GM21390 (cell line): Measurements from ENCODE around the gene IRX2.

Experiments
- ATAC-seq: cut with Tn5 transposase; IDR thresholded peaks from one replicate; pipeline ENCODE4 v1.9.1; 2021; ENCODE audit not compliant: unreplicated experiment

The IRX2 gene

DNA sequence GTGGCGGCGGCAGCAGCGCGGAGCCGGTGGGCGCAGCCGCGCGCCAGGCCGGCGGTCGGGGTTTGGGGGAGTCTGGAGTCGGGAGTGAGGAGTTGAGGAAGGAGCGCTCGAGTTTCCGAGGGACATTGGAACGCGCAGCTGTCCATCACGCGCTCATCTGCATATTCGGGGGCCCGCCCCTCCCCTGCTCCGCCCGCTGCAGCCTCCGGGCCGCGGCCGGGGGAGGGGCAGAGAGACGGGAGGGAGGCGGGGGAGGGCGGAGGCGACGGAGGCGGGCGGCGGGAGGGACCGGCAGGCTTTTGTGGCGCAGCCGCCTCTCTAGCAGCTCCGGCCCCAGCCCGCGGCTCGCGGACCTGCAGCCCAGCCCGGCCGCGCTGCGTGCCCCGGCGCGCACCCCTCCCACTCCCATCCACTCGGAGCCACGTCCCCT, at the start of gene IRX2:
Gene IRX2 (minus strand): TSS at position 86 of the 430 bp plus-strand sequence. CDS start 264 bp downstream, outside the sequence.
- ATAC-seq = no peak

- ATAC-seq = no peak
These were observed 48.6 kb upstream of the IRX2 start for GRCh38 chr5:2800035-2800434.

GRCh38 chr5:2797981-2798380, 46.5 kb upstream of the IRX2 start:
- no peak for ATAC-seq

DNA sequence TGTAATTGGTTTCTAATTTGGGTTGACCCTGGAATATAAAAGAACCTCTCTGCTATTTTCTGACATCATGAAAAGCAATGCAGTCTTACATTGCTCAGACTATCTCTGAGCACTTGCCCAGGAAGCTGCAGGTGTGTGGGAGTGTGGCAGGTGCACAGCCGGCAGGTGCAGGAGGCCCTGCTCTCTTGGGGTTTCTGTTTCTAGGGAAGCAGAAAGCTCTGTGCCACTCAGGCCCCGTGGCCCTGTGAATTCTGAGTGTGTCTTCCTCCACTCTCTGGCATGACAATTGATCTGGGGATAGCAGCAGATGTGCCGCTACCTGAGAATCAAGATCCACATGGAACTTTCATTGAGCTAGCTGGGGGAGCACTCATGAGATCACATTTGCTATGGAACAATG, 45.7 kb upstream of the IRX2 start:
- no peak for ATAC-seq

- ATAC-seq = no peak
These were observed 31.7 kb upstream of the IRX2 start for GRCh38 chr5:2783223-2783622.

DNA sequence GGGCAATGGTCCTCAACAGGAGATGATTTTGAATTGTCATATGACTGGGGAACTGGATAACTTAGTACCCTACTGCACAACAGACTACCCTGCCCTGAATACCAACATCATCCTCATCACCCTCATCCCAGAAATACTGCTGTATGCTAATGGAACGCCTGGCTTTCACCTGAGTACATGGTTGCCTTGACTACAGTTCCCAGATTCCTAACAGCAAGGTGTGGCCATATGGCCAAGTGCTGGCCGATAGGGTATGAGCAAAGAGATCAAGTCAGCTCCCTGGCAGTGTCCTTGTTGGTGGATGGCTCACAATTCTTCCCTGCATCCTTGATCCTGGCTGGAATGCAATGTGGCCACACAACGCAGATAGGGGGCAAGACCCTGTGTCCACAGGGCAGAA, 31.2 kb upstream of the IRX2 start:
- ATAC-seq = no peak

DNA sequence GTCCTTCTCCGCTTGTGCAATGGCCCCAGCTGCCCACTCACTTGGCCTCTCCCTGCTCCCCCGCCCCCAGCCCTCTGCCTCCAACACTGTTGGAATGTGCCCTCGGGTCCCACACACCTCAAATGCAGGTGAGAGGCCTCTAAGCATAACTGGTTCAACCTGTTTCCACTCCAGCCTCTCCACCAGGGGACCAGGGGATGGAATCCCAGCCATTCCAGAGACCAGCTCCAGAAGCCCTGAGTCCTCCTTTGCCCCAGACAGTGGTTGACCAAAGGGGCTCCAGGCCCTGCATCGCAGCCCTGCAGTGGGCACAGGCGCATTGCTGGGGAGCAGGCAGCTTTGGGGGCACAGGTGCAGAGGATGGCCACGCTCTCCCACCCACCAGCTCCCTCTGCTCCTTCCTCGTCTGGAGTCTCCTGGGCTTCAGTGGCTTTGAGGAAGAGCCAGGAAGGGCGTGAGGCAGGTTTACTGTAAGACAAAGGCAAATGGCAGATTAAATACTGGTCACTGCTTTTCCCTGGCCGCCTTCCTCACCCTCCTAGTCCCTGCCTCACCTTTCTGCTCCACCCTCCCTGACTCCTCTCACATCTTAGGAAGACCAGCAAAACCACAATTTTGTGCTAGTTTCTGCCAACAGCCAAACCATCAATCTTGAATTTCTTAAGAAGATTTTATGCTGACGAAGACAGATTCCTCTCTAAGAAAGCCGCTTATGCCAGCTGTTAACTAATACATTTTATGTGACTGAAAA, 29.1 kb upstream of the IRX2 start:
- ATAC-seq = no peak

DNA sequence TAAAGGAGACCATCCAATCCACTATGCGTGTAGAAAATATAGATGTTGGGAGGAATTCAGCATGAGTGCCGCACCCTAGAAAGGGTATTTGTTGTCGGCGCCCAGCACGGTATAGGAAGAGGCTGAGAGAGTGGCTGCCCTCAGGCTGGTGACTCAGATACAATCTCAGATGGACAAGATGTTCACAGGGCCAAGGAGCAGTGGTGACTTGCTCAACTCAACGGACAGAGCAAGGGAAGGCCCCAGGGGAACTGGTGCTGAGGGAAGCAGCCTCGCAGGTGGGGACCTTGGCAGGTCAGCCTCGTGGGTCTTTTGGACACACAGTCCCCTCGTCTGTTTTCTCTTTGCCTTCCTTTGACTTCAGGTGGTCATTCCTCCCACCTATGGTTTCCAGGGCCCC, 28.0 kb upstream of the IRX2 start:
- ATAC-seq = no peak

GRCh38 chr5:2776337-2777302, 25.1 kb upstream of the IRX2 start:
- no peak for ATAC-seq

GRCh38 chr5:2773327-2773726, 21.9 kb upstream of the IRX2 start:
- ATAC-seq = no peak

DNA sequence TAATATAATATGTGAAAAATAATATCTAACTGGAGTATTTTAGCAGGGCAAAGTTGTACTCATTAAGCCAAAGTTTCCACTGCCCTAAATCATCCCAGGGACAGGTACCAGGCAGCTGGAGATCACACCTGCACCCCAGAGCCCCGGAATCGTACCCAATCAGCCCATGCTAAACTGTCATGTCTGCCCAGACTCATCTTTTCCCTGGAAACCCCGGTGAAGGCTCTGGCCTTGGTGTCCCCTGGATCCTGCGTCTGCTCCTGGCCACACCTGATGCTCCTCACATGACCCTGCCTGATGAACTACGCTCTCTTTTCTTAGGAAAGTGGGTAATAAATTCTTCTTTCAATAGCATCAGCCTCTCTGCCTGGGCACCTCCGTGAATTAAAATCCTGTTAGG, 15.6 kb upstream of the IRX2 start:
- ATAC-seq = no peak

- ATAC-seq = no peak
These were observed 13.1 kb upstream of the IRX2 start for GRCh38 chr5:2764581-2764980.

- ATAC-seq = no peak
These were observed 12.0 kb upstream of the IRX2 start for GRCh38 chr5:2763533-2763794.

DNA sequence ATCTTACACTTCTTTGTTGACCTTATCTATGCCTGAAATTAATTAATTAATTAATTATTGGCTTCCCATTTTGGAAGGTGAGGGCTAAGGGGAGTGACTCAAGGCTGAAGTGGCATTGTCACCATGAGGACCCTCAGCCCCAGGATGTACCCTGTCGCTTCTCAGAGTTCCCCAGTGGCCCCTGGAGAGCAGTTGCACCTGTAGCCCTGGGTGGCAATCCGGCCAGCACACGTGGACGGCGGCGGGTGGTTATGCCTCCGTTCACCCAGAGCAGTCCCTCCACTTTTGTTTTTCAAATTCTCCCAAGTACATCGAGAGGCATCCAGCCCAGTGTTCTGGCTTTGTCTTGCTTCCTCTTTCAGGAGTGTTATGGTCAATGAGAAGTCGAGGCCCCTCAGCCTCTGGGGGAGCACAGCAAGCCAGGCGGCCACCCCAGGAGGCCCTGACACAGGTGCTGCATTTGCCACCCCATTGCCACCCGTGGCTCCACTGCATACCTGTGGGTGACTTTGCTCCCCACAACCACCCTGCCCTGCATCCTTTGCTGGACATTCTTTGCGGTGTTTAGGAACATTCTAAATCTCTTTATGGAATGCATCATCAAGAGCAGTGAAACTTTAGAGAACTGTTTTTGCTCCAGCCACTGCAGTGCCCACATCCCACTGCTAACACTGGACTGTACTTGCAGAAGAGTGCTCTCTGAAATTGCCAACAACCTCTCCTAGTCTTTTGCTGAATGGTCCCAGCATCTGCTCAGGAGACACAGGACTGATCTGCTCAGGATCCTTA, 11.5 kb upstream of the IRX2 start:
- ATAC-seq = no peak

DNA sequence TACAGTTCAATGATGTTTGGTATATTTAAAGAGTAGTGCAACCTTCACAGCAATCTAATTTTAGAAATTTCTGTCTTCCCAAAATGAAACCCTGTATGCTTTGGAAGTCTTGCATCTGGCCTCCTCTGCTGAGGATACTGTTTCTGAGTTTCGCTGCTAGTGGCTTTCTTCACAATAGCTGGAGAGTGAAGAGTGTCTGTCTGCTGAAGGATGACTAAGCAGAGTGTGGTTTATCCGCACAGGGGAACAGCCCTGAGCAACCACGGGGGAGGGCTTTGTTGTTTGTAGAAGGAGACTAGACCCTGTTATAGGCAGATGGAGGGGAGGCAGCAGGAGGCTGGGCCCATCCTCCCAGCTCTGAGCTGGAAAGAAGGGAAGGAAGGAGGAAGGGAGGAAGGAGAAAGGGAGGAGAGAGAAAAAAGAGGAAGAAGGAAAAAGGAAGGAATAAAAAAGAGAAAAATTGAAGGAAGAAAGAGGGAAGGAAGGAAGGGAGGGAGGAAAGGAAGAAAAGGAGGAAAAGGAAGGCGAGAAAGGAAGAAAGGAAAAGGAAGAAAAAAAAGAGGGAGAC, 10.5 kb upstream of the IRX2 start:
- ATAC-seq = no peak

- ATAC-seq = no peak
These were observed 8.4 kb upstream of the IRX2 start for GRCh38 chr5:2759696-2760461.

GRCh38 chr5:2759091-2759490, 7.6 kb upstream of the IRX2 start:
- ATAC-seq = no peak

DNA sequence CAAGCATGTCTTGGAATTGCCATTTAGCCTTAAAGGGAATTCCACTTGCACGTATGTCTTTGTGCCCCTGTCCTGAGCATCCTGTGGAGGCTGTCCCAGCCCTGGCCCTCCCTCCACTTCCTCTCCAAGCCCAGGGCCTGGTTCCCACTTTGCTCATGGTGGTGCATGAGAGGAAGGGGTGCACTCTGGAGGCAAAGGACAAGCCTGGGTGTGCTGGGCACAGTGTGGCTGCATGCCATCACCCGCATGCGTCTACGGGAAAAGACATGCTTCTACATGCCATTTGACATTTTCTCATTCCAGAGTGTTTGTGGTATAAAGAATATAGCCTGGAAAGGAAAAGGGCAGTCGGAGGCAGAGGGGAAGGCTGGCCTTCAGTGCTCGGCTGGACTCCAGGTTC, 7.2 kb upstream of the IRX2 start:
- ATAC-seq = no peak

DNA sequence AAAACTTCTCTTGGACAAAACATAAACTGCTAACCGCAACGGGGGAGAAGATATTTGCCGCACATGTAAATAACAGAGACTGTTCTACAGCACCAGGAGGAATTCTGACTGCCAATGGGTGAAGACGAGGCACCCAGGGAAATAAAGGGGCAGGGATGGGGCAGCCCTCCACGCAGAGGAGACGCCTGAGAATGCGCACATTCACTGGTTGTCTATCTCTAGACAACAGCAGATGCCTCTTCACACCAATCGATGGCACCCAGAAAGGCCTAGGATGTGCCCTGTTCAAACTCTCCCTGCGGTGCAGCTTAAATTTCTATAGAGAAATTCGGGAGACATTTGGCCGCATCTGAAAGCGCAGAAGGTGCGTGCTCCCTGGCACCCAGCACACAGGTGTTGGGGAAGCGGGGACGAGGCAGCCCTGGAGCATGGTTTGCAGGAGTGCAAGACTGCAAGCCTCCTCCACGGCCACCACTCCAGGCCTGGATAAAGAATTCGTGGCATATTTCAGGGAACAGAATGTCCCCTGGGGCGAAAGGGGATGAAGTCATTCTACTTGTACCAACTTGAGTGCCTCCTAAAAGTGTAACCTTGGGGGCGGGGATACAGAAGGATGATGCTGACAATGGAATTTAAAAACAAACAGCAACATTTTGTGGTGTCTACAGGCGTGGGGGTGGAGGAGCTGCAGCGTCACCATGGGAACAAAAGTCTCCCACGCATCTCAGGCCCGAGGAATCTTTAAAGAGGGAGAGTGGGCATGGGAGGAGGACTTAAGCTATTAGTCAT, 6.3 kb upstream of the IRX2 start:
- ATAC-seq = no peak
